ENCODE data around the gene MARCHF2. TPM values are rescaled to one million over a fixed set of nuclear protein-coding genes. Genes with fewer than 3 reads are reported as not detected.

MARCHF2 gene
- total and polyA plus RNA-seq, 9 of the 15 experiments (the other 6 are each of a cell fraction or from before 2014, with no cell fraction given) = 0.39 to 6.4 (median 2.2) TPM

GRCh38 chr19:8412783-8413628 is at the start of gene MARCHF2 (continued):
- peak; percentile 94 for TF ChIP-seq ZNF384 (IDR thresholded peaks at IDR 0.05; ENCODE audit: low read depth, low read length)
- TF ChIP-seq MAFK (IDR thresholded peaks at IDR 0.05; ENCODE audit: low read length) = no peak
- TF ChIP-seq CREB3L1 (IDR thresholded peaks at IDR 0.05; ENCODE audit: borderline replicate concordance, low read depth) = no peak
- no peak for TF ChIP-seq ZNF644 (tag; IDR thresholded peaks at IDR 0.05; ENCODE audit: low read depth)
- no peak for TF ChIP-seq CCAR2 (IDR thresholded peaks at IDR 0.05; ENCODE audit: low read depth, low read length)
- no peak for TF ChIP-seq NFE2 (IDR thresholded peaks at IDR 0.05; ENCODE audit: low read depth)
- peak; percentile 85 for TF ChIP-seq ASH1L (IDR thresholded peaks at IDR 0.05; ENCODE audit: borderline replicate concordance, low read depth, partially characterized antibody)
- TF ChIP-seq RBBP5 (IDR thresholded peaks at IDR 0.05; ENCODE audit: borderline replicate concordance, insufficient read depth, low read length, poor library complexity, severe bottlenecking) = peak; percentile 79
- no peak for TF ChIP-seq NFRKB (IDR thresholded peaks at IDR 0.05; ENCODE audit: low read depth)
- TF ChIP-seq SMARCC2 (IDR thresholded peaks at IDR 0.05; ENCODE audit: low read depth) = no peak
- TF ChIP-seq SP1 (CRISPR knock-in tag; IDR thresholded peaks at IDR 0.05) = peak; percentile 92
- TF ChIP-seq MBD2 (IDR thresholded peaks at IDR 0.05; ENCODE audit: borderline replicate concordance, low read depth) = peak; percentile 94
- TF ChIP-seq ZNF830 (CRISPR knock-in tag; IDR thresholded peaks at IDR 0.05) = no peak
- peak; percentile 72 for TF ChIP-seq VEZF1 (CRISPR knock-in tag; IDR thresholded peaks at IDR 0.05)
- TF ChIP-seq ZBTB11 (CRISPR knock-in tag; IDR thresholded peaks at IDR 0.05) = peak in 2 of 3 experiments; percentile 14 to 33; a peak in 1 of 6 replicates
- TF ChIP-seq IFI16 (CRISPR knock-in tag; IDR thresholded peaks at IDR 0.05) = no peak
- 0 out of 2 replicates have a peak, but pooled peaks have one; percentile 17 for TF ChIP-seq SIN3B (IDR thresholded peaks at IDR 0.05; ENCODE audit: low read depth)
- peak; percentile 72 for TF ChIP-seq POLR2G (IDR thresholded peaks at IDR 0.05; ENCODE audit: low read depth, low read length)
- TF ChIP-seq RB1 (IDR thresholded peaks at IDR 0.05; ENCODE audit: low read depth) = peak; percentile 78
- TF ChIP-seq JUND (IDR thresholded peaks at IDR 0.05; ENCODE audit: borderline replicate concordance, low read depth, low read length) = 0 out of 2 replicates have a peak, but pooled peaks have one; percentile 27
- TF ChIP-seq JUND (tag; IDR thresholded peaks at IDR 0.05; ENCODE audit: borderline replicate concordance, low read depth, low read length) = no peak
